Neural cell (in vitro differentiated cells): ENCODE measurements around the gene BMPR1B.

Source experiments
- EP300 ChIP-seq: fragments of 450-650 bp; conservative IDR thresholded peaks from 2 replicates; pipeline ENCODE4 v1.6.1; 2014; ENCODE audit warnings: antibody characterized with exemption, mild to moderate bottlenecking, moderate library complexity; ENCODE audit not compliant: poor library complexity, severe bottlenecking
- EZH2 ChIP-seq: fragments of 200-600, 300-800 bp; shearing (Covaris generic), sonication (generic); IDR thresholded peaks from 2 replicates; pipeline ENCODE4 v1.6.1; 2014; ENCODE audit warnings: antibody characterized with exemption, low read length, borderline replicate concordance, mild to moderate bottlenecking; ENCODE audit not compliant: insufficient read depth, poor library complexity, severe bottlenecking
- MXI1 ChIP-seq: fragments of 450-650 bp; conservative IDR thresholded peaks from 2 replicates; pipeline ENCODE4 v1.6.1; 2014; ENCODE audit warnings: antibody characterized with exemption, mild to moderate bottlenecking; ENCODE audit not compliant: poor library complexity, severe bottlenecking
- POLR2AphosphoS5 ChIP-seq: IDR thresholded peaks from 2 replicates; pipeline ENCODE4 v1.6.1; 2012
- RAD21 ChIP-seq: fragments of 450-650 bp; conservative IDR thresholded peaks from 2 replicates; pipeline ENCODE4 v1.6.1; 2014; ENCODE audit warnings: antibody characterized with exemption, mild to moderate bottlenecking, moderate library complexity
- SMC3 ChIP-seq: fragments of 450-650 bp; conservative IDR thresholded peaks from 2 replicates; pipeline ENCODE4 v1.6.1; 2014; ENCODE audit warnings: antibody characterized with exemption, mild to moderate bottlenecking, moderate library complexity; ENCODE audit not compliant: poor library complexity
- TF ChIP-seq, protein P1 (sequence below): fragments of 450-650 bp; IDR thresholded peaks from 2 replicates; pipeline ENCODE4 v1.5.1; 2014; ENCODE audit warnings: antibody characterized with exemption, mild to moderate bottlenecking, moderate library complexity; ENCODE audit not compliant: poor library complexity, severe bottlenecking
- TF ChIP-seq, protein P2 (sequence below): IDR thresholded peaks from 2 replicates; pipeline ENCODE4 v1.6.1; 2012; ENCODE audit warnings: borderline replicate concordance

- TF ChIP-seq POLR2AphosphoS5 (no peak), EZH2 (no peak), MXI1 (no peak), SMC3 (no peak), RAD21 (no peak), EP300 (no peak)
- TF ChIP-seq, protein P1, sequence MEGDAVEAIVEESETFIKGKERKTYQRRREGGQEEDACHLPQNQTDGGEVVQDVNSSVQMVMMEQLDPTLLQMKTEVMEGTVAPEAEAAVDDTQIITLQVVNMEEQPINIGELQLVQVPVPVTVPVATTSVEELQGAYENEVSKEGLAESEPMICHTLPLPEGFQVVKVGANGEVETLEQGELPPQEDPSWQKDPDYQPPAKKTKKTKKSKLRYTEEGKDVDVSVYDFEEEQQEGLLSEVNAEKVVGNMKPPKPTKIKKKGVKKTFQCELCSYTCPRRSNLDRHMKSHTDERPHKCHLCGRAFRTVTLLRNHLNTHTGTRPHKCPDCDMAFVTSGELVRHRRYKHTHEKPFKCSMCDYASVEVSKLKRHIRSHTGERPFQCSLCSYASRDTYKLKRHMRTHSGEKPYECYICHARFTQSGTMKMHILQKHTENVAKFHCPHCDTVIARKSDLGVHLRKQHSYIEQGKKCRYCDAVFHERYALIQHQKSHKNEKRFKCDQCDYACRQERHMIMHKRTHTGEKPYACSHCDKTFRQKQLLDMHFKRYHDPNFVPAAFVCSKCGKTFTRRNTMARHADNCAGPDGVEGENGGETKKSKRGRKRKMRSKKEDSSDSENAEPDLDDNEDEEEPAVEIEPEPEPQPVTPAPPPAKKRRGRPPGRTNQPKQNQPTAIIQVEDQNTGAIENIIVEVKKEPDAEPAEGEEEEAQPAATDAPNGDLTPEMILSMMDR: no peak
- TF ChIP-seq, protein P2, sequence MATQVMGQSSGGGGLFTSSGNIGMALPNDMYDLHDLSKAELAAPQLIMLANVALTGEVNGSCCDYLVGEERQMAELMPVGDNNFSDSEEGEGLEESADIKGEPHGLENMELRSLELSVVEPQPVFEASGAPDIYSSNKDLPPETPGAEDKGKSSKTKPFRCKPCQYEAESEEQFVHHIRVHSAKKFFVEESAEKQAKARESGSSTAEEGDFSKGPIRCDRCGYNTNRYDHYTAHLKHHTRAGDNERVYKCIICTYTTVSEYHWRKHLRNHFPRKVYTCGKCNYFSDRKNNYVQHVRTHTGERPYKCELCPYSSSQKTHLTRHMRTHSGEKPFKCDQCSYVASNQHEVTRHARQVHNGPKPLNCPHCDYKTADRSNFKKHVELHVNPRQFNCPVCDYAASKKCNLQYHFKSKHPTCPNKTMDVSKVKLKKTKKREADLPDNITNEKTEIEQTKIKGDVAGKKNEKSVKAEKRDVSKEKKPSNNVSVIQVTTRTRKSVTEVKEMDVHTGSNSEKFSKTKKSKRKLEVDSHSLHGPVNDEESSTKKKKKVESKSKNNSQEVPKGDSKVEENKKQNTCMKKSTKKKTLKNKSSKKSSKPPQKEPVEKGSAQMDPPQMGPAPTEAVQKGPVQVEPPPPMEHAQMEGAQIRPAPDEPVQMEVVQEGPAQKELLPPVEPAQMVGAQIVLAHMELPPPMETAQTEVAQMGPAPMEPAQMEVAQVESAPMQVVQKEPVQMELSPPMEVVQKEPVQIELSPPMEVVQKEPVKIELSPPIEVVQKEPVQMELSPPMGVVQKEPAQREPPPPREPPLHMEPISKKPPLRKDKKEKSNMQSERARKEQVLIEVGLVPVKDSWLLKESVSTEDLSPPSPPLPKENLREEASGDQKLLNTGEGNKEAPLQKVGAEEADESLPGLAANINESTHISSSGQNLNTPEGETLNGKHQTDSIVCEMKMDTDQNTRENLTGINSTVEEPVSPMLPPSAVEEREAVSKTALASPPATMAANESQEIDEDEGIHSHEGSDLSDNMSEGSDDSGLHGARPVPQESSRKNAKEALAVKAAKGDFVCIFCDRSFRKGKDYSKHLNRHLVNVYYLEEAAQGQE: no peak
Measured at GRCh38 chr4:94927696-94928095, 169.9 kb downstream of the BMPR1B start.
